Mesenchymal stem cell (in vitro differentiated cells and primary cell): ENCODE measurements around the gene XK.
"Not testable (repeated sequence)": the region's sequence is repeated elsewhere in the genome, so short reads cannot be mapped to it uniquely, and the experiment has no call there.

ENCODE experiments used
- DNase-seq: peaks from one replicate; pipeline ENCODE4 v3.0.0-alpha.2; 2013
- H2AFZ ChIP-seq: one replicate; pipeline ENCODE4 v1.6.1; 2013; ENCODE audit warnings: low read depth, mild to moderate bottlenecking, control low read depth, inconsistent platforms, low read length, moderate library complexity
- H2AK5ac ChIP-seq: 2 replicates; pipeline ENCODE4 v1.6.1; 2013; ENCODE audit warnings: low read length, moderate library complexity, mild to moderate bottlenecking, inconsistent platforms; ENCODE audit not compliant: severe bottlenecking
- H2BK120ac ChIP-seq: one replicate; pipeline ENCODE4 v1.6.1; 2013; ENCODE audit warnings: low read depth, mild to moderate bottlenecking, inconsistent platforms, low read length, moderate library complexity
- H2BK12ac ChIP-seq, 2 experiments: one replicate each; pipeline ENCODE4 v1.6.1; 2013; ENCODE audit warnings: inconsistent platforms in 2 of 2, low read length in 2 of 2, mild to moderate bottlenecking in 2 of 2, moderate library complexity in 2 of 2, control low read depth in 1 of 2
- H2BK15ac ChIP-seq: one replicate; pipeline ENCODE4 v1.6.1; 2013; ENCODE audit warnings: mild to moderate bottlenecking, low read depth, inconsistent platforms; ENCODE audit not compliant: poor library complexity, severe bottlenecking
- H2BK5ac ChIP-seq: 2 replicates; pipeline ENCODE4 v1.6.1; 2013; ENCODE audit warnings: low read depth, mild to moderate bottlenecking, low read length, control low read depth, inconsistent platforms; ENCODE audit not compliant: poor library complexity, severe bottlenecking
- H3K14ac ChIP-seq, 2 experiments: one replicate each; pipeline ENCODE4 v1.6.1; 2013; ENCODE audit warnings: inconsistent platforms in 2 of 2, low read length in 2 of 2, control low read depth in 1 of 2, mild to moderate bottlenecking in 1 of 2, moderate library complexity in 1 of 2
- H3K18ac ChIP-seq, 2 experiments: one replicate each; pipeline ENCODE4 v1.6.1; 2013; ENCODE audit warnings: inconsistent platforms in 2 of 2, low read length in 2 of 2, control low read depth in 1 of 2, low read depth in 1 of 2, mild to moderate bottlenecking in 1 of 2
- H3K23ac ChIP-seq, 2 experiments: one replicate each; pipeline ENCODE4 v1.6.1; 2013; ENCODE audit warnings: inconsistent platforms in 2 of 2, low read length in 2 of 2, mild to moderate bottlenecking in 2 of 2, moderate library complexity in 2 of 2, control low read depth in 1 of 2
- H3K27ac ChIP-seq: 2 replicates; pipeline ENCODE4 v1.5.1; 2013; ENCODE audit warnings: mild to moderate bottlenecking, moderate library complexity, low read length, control low read depth, inconsistent platforms; ENCODE audit not compliant: poor library complexity, severe bottlenecking
- H3K27me3 ChIP-seq, 2 experiments: 2 replicates each; pipeline versions ENCODE4 v1.6.1 to v1.7.0; 2013; ENCODE audit warnings: low read length in 2 of 2, mild to moderate bottlenecking in 2 of 2, moderate library complexity in 2 of 2, control low read depth in 1 of 2, inconsistent platforms in 1 of 2; ENCODE audit not compliant: control insufficient read depth in 1 of 2, insufficient read depth in 1 of 2
- H3K36me3 ChIP-seq, 2 experiments: 2 replicates each; pipeline versions ENCODE4 v1.6.1 to v1.7.0; 2013; ENCODE audit warnings: low read length in 2 of 2, control low read depth in 1 of 2, inconsistent platforms in 1 of 2, low read depth in 1 of 2, mild to moderate bottlenecking in 1 of 2; ENCODE audit not compliant: insufficient read depth in 2 of 2, control insufficient read depth in 1 of 2
- H3K4ac ChIP-seq, 2 experiments: one replicate each; pipeline ENCODE4 v1.6.1; 2013; ENCODE audit warnings: inconsistent platforms in 2 of 2, low read length in 2 of 2, mild to moderate bottlenecking in 2 of 2, moderate library complexity in 2 of 2, control low read depth in 1 of 2, low read depth in 1 of 2
- H3K4me1 ChIP-seq: 2 replicates; pipeline ENCODE4 v1.6.1; 2013; ENCODE audit warnings: low read depth, low read length, control low read depth; ENCODE audit not compliant: control insufficient read depth, insufficient read depth
- H3K4me2 ChIP-seq: 2 replicates; pipeline ENCODE4 v1.6.1; 2013; ENCODE audit warnings: low read length, mild to moderate bottlenecking, inconsistent platforms; ENCODE audit not compliant: poor library complexity, severe bottlenecking
- H3K4me3 ChIP-seq, 2 experiments: 2 replicates each; pipeline versions ENCODE4 v1.5.1 to v1.7.0; 2013; ENCODE audit warnings: low read length in 2 of 2, mild to moderate bottlenecking in 2 of 2, control low read depth in 1 of 2, low read depth in 1 of 2; ENCODE audit not compliant: insufficient read depth in 1 of 2
- H3K79me1 ChIP-seq: replicated peaks from 2 replicates; pipeline ENCODE4 v1.6.1; 2013; ENCODE audit warnings: mild to moderate bottlenecking, control low read depth, low read length, inconsistent platforms; ENCODE audit not compliant: poor library complexity, severe bottlenecking
- H3K9ac ChIP-seq: 2 replicates; pipeline ENCODE4 v1.7.0; 2013; ENCODE audit warnings: mild to moderate bottlenecking, low read length, moderate library complexity
- H3K9me3 ChIP-seq: 2 replicates; pipeline ENCODE4 v1.7.0; 2013; ENCODE audit warnings: mild to moderate bottlenecking, low read length; ENCODE audit not compliant: control insufficient read depth
- H4K8ac ChIP-seq: one replicate; pipeline ENCODE4 v1.6.1; 2013; ENCODE audit warnings: inconsistent platforms, mild to moderate bottlenecking, low read length, moderate library complexity
- H4K91ac ChIP-seq: one replicate; pipeline ENCODE4 v1.6.1; 2013; ENCODE audit warnings: mild to moderate bottlenecking, low read length, inconsistent platforms
- WGBS: methylation state at CpG from one replicate; pipeline ENCODE4 v1.1.7; 2013; ENCODE audit warnings: mixed read lengths; 5-methylcytosine and 5-hydroxymethylcytosine counted together

The XK gene

GRCh38 chrX:37768866-37769265, 83.3 kb downstream of the XK start:
- H3K9me3 ChIP-seq, H2BK15ac ChIP-seq, H3K4me1 ChIP-seq, H3K18ac ChIP-seq, DNase-seq, H2AFZ ChIP-seq, H3K4ac ChIP-seq, H4K91ac ChIP-seq, H3K27ac ChIP-seq, H3K4me3 ChIP-seq, H3K4me2 ChIP-seq, H3K27me3 ChIP-seq, H3K9ac ChIP-seq, H3K36me3 ChIP-seq, H2AK5ac ChIP-seq, H2BK5ac ChIP-seq, H3K23ac ChIP-seq, H3K14ac ChIP-seq, H2BK120ac ChIP-seq, H3K79me1 ChIP-seq, H2BK12ac ChIP-seq, H4K8ac ChIP-seq: not testable (repeated sequence)
- 92% methylated on average over 9 of the region's 9 CpGs for WGBS

- Histone ChIP-seq H3K23ac (no peak overlapping the region), H3K4me1 (no peaks in the 10 kb centered on the region), H4K91ac (no peak overlapping the region), H2BK12ac (no peak overlapping the region), H3K79me1 (no peaks in the 10 kb centered on the region), H3K18ac (no peak overlapping the region), H3K9ac (no peak overlapping the region), H3K14ac (no peak overlapping the region), H3K4me2 (no peak overlapping the region), H3K27ac (no peak overlapping the region), H2BK120ac (no peak overlapping the region), H4K8ac (no peak overlapping the region), H3K4me3 (no peak overlapping the region), H3K9me3 (no peaks in the 10 kb centered on the region), H2AK5ac (no peak overlapping the region), H2BK5ac (no peak overlapping the region), H3K4ac (no peak overlapping the region), H2AFZ (no peak overlapping the region), H3K36me3 (no peaks in the 10 kb centered on the region), H3K27me3 (peaks cover 0 to 4% of the 10 kb centered on the region in 2 experiments), H2BK15ac (no peak overlapping the region)
- DNase-seq = no peak
Measured at GRCh38 chrX:37776283-37776986, 90.8 kb downstream of the XK start.

- H2BK5ac ChIP-seq = no peak overlapping the region
- DNase-seq = no peak
- no peak overlapping the region for H2AK5ac ChIP-seq
- H2BK12ac ChIP-seq = no peak overlapping the region
- H3K9me3 ChIP-seq = no peaks in the 10 kb centered on the region
- no peak overlapping the region for H2BK15ac ChIP-seq
- no peak overlapping the region for H4K8ac ChIP-seq
- H3K14ac ChIP-seq = no peak overlapping the region
- H3K23ac ChIP-seq = no peak overlapping the region
- H3K79me1 ChIP-seq = no peaks in the 10 kb centered on the region
- H3K4me2 ChIP-seq = no peak overlapping the region
- no peak overlapping the region for H3K4ac ChIP-seq
- WGBS = 57% methylated on average over 1 of the region's 2 CpGs
- H2BK120ac ChIP-seq = no peak overlapping the region
- H4K91ac ChIP-seq = no peak overlapping the region
- H2AFZ ChIP-seq = no peak overlapping the region
- no peak overlapping the region for H3K18ac ChIP-seq
- H3K9ac ChIP-seq = no peak overlapping the region
- no peak overlapping the region for H3K4me3 ChIP-seq
- H3K27me3 ChIP-seq = peaks cover 0 to 4% of the 10 kb centered on the region in 2 experiments
- H3K36me3 ChIP-seq = no peaks in the 10 kb centered on the region
- no peak overlapping the region for H3K27ac ChIP-seq
- H3K4me1 ChIP-seq = no peaks in the 10 kb centered on the region
Measured at GRCh38 chrX:37776987-37777325, 91.4 kb downstream of the XK start.

GRCh38 chrX:37779857-37780256, 94.3 kb downstream of the XK start, which contains the start of gene CYBB:
CYBB (plus strand) TSS chrX:37780059; CDS start chrX:37780078, 19 bp downstream.
- H3K9ac ChIP-seq = no peak within 1 kb of the TSS
- no peak within 1 kb of the TSS for H3K4me3 ChIP-seq
- WGBS = no CpG with 5 or more reads among the region's 2 CpGs
- H2BK12ac ChIP-seq = no peak within 1 kb of the TSS
- no peaks in the 10 kb centered on the region for H3K9me3 ChIP-seq
- H2AK5ac ChIP-seq = no peak within 1 kb of the TSS
- H2BK120ac ChIP-seq = no peak within 1 kb of the TSS
- H3K4me2 ChIP-seq = no peak within 1 kb of the TSS
- no peak within 1 kb of the TSS for H3K23ac ChIP-seq
- no peak within 1 kb of the TSS for H3K18ac ChIP-seq
- H3K27me3 ChIP-seq = peaks cover 0 to 10% of the 10 kb centered on the region in 2 experiments
- H3K79me1 ChIP-seq = no peaks in the 10 kb centered on the region
- no peaks in the 10 kb centered on the region for H3K4me1 ChIP-seq
- no peak within 1 kb of the TSS for H2BK5ac ChIP-seq
- H3K36me3 ChIP-seq = no peaks in the 10 kb centered on the region
- no peak within 1 kb of the TSS for H2AFZ ChIP-seq
- H4K91ac ChIP-seq = no peak within 1 kb of the TSS
- H3K4ac ChIP-seq = no peak within 1 kb of the TSS
- no peak within 1 kb of the TSS for H3K27ac ChIP-seq
- DNase-seq = no peak
- H3K14ac ChIP-seq = no peak within 1 kb of the TSS
- H4K8ac ChIP-seq = no peak within 1 kb of the TSS
- H2BK15ac ChIP-seq = no peak within 1 kb of the TSS
